EL (cell line): ENCODE results near the gene HSDL1.

ENCODE experiments used
- DNase-seq: peaks from one replicate; pipeline ENCODE4 v3.0.0-alpha.2; 2016

The HSDL1 gene

DNA sequence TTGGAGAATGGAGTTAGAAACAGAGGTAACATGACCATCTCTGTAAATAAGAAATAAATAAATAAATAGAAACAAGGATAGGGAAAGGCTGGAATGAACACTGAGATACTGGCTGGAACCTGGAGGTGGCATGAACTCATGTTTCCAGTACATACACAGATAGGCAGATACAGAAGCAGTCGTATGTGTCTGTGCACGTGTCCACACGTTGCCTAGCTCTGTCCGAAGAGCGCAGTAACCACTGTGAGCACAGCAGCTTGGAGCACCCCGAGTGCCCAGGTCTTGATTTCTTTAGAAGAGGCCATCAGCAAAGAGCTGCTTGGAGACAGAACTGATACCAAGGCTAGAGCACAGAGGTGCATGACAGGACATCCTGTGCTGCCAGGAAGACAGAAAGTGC lies 65.3 kb downstream of the HSDL1 start:
- no peak for DNase-seq

DNA sequence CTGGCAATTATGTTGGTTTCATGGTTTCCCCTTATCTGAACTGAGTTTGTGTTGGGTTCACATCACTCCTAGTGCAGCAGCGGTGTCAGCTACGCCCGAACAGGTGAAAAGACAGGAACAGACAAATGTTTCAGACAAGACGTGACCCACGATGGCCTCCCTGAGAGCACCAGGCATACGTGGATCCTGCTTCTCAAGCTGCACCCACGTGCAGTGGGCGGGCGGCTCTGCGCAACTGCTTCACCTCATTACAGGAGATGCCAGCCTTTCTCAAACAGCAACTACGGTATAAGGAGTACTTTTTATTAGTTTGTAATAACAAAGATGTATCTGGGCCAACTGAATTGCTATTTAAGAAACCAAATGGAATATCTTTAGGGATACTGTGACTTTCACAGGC lies 69.6 kb downstream of the HSDL1 start:
- DNase-seq = no peak

DNA sequence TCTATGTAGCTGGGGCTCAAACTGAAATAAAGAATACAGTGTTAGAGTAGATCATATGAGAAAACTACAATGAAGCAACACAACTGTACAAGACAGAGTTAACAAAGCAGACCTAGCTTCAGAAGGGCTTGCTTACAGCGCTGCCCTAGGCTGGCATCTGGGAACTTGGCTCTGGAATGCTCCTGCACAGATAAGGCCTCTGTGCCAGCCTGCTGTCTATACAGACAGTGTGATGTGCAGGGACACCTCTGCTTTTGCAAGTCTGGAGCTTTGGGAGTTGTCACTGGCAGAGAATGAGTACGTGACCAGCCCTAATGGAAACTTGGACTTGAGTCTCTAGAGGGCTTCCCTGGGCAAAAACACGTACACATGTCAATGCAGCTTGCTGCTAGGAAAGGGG lies 70.3 kb downstream of the HSDL1 start:
- DNase-seq = no peak
